Stimulated activated CD4-positive, alpha-beta T cell treated with anti-CD3 and anti-CD28 coated beads, Interleukin-2, amount 100 ng/mL, for 24 hours (primary cell): ENCODE data around the gene SLK.
A peak's percentile ranks its signal among the peaks of the same experiment; 100 is the strongest.

Experiments
- DNase-seq, 2 donors: peaks; one replicate each; pipeline ENCODE4 v3.0.0-alpha.2; 2020

SLK gene

GRCh38 chr10:103966671-103967447, at the start of gene SLK:
Gene SLK (plus strand): TSS chr10:103967140. CDS start chr10:103967746, 606 bp downstream.
- DNase-seq = peak; percentile 81 to 84

GRCh38 chr10:103917302-103918052, 49.5 kb upstream of the SLK start:
- peak; percentile 49 to 50 for DNase-seq

- DNase-seq = peak; percentile 96
These were observed 48.7 kb upstream of the SLK start, which contains the start of gene STN1 for GRCh38 chr10:103918053-103918846. Gene STN1 (minus strand): TSS chr10:103918184. CDS start chr10:103917594, 590 bp downstream.

- no peak for DNase-seq
These were observed 47.3 kb upstream of the SLK start for GRCh38 chr10:103919648-103920025.

GRCh38 chr10:103921248-103921647, 45.7 kb upstream of the SLK start:
- no peak for DNase-seq

GRCh38 chr10:103921750-103922195, 45.2 kb upstream of the SLK start:
- peak in 1 of 2 donors; percentile 25 for DNase-seq

GRCh38 chr10:103922659-103923058, 44.3 kb upstream of the SLK start:
- DNase-seq = no peak

- DNase-seq = no peak
These were observed 43.4 kb upstream of the SLK start for GRCh38 chr10:103923502-103923901.

GRCh38 chr10:103925591-103925990, 41.3 kb upstream of the SLK start:
- no peak for DNase-seq

- no peak for DNase-seq
These were observed 40.1 kb upstream of the SLK start for GRCh38 chr10:103926722-103927319.

- DNase-seq = no peak
These were observed 38.2 kb upstream of the SLK start for GRCh38 chr10:103928784-103929183.

GRCh38 chr10:103929381-103929921, 37.5 kb upstream of the SLK start:
- no peak for DNase-seq

GRCh38 chr10:103930449-103930848, 36.5 kb upstream of the SLK start:
- DNase-seq = no peak

- no peak for DNase-seq
These were observed 36.1 kb upstream of the SLK start for GRCh38 chr10:103930881-103931280.

- no peak for DNase-seq
These were observed 35.3 kb upstream of the SLK start for GRCh38 chr10:103931603-103932002.

GRCh38 chr10:103932271-103932670, 34.7 kb upstream of the SLK start:
- DNase-seq = no peak

GRCh38 chr10:103932971-103933370, 34.0 kb upstream of the SLK start:
- no peak for DNase-seq

GRCh38 chr10:103933557-103934121, 33.3 kb upstream of the SLK start:
- DNase-seq = no peak

GRCh38 chr10:103934308-103934707, 32.6 kb upstream of the SLK start:
- DNase-seq = no peak

- no peak for DNase-seq
These were observed 30.9 kb upstream of the SLK start for GRCh38 chr10:103936022-103936421.

GRCh38 chr10:103939522-103939921, 27.4 kb upstream of the SLK start:
- no peak for DNase-seq

GRCh38 chr10:103941801-103942200, 25.1 kb upstream of the SLK start:
- no peak for DNase-seq
